GM23248 (cell line): ENCODE measurements around the gene DSTYK. TPM values are rescaled to one million over a fixed set of nuclear protein-coding genes. Genes with fewer than 3 reads are reported as not detected.
"Not testable (repeated sequence)": the region's sequence is repeated elsewhere in the genome, so short reads cannot be mapped to it uniquely, and the experiment has no call there.

Experiments used
- DNase-seq: peaks from one replicate; pipeline ENCODE4 v3.0.0-alpha.2; 2015
- H2AFZ ChIP-seq: fragments of 200-600 bp; sonication (generic); 2 replicates; pipeline ENCODE4 v1.6.1; 2016; ENCODE audit warnings: antibody characterized with exemption
- H3F3A ChIP-seq: fragments of 200-600 bp; sonication (generic); 2 replicates; pipeline ENCODE4 v1.6.1; 2016; ENCODE audit warnings: mild to moderate bottlenecking, antibody characterized with exemption, mixed run types; ENCODE audit not compliant: insufficient read depth
- H3K27ac ChIP-seq: fragments of 200-600 bp; sonication (generic); 2 replicates; pipeline ENCODE4 v1.5.1; 2016; ENCODE audit warnings: mild to moderate bottlenecking
- H3K27me3 ChIP-seq: fragments of 200-600 bp; sonication (generic); replicated peaks from 2 replicates; pipeline ENCODE4 v1.6.1; 2016; ENCODE audit warnings: mild to moderate bottlenecking; ENCODE audit not compliant: insufficient read depth
- H3K36me3 ChIP-seq: fragments of 200-600 bp; sonication (generic); 2 replicates; pipeline ENCODE4 v1.6.1; 2016; ENCODE audit warnings: low read depth, mild to moderate bottlenecking
- H3K4me1 ChIP-seq: fragments of 200-600 bp; sonication (generic); 2 replicates; pipeline ENCODE4 v1.6.1; 2016; ENCODE audit warnings: mild to moderate bottlenecking; ENCODE audit not compliant: insufficient read depth
- H3K4me2 ChIP-seq: fragments of 200-600 bp; sonication (generic); one replicate; pipeline ENCODE4 v1.6.1; 2016; ENCODE audit warnings: mild to moderate bottlenecking; ENCODE audit not compliant: unreplicated experiment
- H3K4me3 ChIP-seq: fragments of 200-600 bp; sonication (generic); 2 replicates; pipeline ENCODE4 v1.5.1; 2016; ENCODE audit warnings: mild to moderate bottlenecking
- H3K79me2 ChIP-seq: fragments of 200-600 bp; sonication (generic); 2 replicates; pipeline ENCODE4 v1.6.1; 2016; ENCODE audit warnings: mild to moderate bottlenecking; ENCODE audit not compliant: insufficient read depth
- H3K9ac ChIP-seq: fragments of 200-600 bp; sonication (generic); 2 replicates; pipeline ENCODE4 v1.6.1; 2016; ENCODE audit warnings: mild to moderate bottlenecking
- H3K9me2 ChIP-seq: fragments of 200-600 bp; sonication (generic); 2 replicates; pipeline ENCODE4 v1.6.1; 2016; ENCODE audit warnings: mixed run types, mild to moderate bottlenecking, moderate library complexity; ENCODE audit not compliant: insufficient read depth
- H3K9me3 ChIP-seq: fragments of 200-600 bp; sonication (generic); one replicate; pipeline ENCODE4 v1.6.1; 2017; ENCODE audit warnings: low read depth
- H4K20me1 ChIP-seq: fragments of 200-600 bp; sonication (generic); 2 replicates; pipeline ENCODE4 v1.6.0; 2016; ENCODE audit not compliant: insufficient read depth
- EZH2 ChIP-seq: fragments of 200-600 bp; sonication (generic); IDR thresholded peaks from 2 replicates; pipeline ENCODE4 v1.6.1; 2018; ENCODE audit warnings: antibody characterized with exemption, mild to moderate bottlenecking; ENCODE audit not compliant: insufficient read depth, poor library complexity, severe bottlenecking
- EZH2phosphoT487 ChIP-seq: fragments of 200-600 bp; sonication (generic); IDR thresholded peaks from 2 replicates; pipeline ENCODE4 v1.6.1; 2018; ENCODE audit warnings: antibody characterized with exemption, moderate library complexity, mild to moderate bottlenecking, low read depth; ENCODE audit not compliant: insufficient read depth
- WGBS, 2 experiments: methylation state at CpG; one replicate each; pipeline ENCODE4 v1.1.6; 2015 to 2017; ENCODE audit warnings: low lambda C conversion rate in 2 of 2, low coverage in 1 of 2; ENCODE audit errors: missing lambda C conversion rate in 2 of 2; 5-methylcytosine and 5-hydroxymethylcytosine counted together
- in situ Hi-C: fragments of 300-500 bp; cut with MboI; formaldehyde crosslinking; loops from 2 replicates; pipeline ENCODE4 v1.15.0; 2020
- polyA plus RNA-seq: library from polyadenylated mRNA; unstranded; fragments of >200 nt; fragmentation: Nextera tagmentation; extraction: Ambion mirVana; gene quantifications from 2 replicates; pipeline ENCODE4 v1.2.1, GENCODE V29; 2016
- total RNA-seq: library from RNA; depleted of rRNA; stranded (reverse); fragments of >200 nt; shearing (Covaris generic); gene quantifications from 2 replicates; pipeline ENCODE4 v1.2.3, GENCODE V29; 2014

Gene DSTYK
- total and polyA plus RNA-seq, 2 experiments from 2014 or later, result 9.8 to 12.1 TPM

GRCh38 chr1:205183676-205184335 lies 27.7 kb downstream of the DSTYK start:
- Histone ChIP-seq H3K4me2 (no peak overlapping the region), H4K20me1 (no peaks in the 10 kb centered on the region; the same call in 1 of the 2 replicates)

GRCh38 chr1:205182930-205183329 lies 28.6 kb downstream of the DSTYK start:
- 94 to 100% methylated on average over 2 of the region's 2 CpGs for WGBS, 2 experiments
- DNase-seq, result no peak
- no peaks in the 10 kb centered on the region for H3K27me3 ChIP-seq
- H4K20me1 ChIP-seq, result no peaks in the 10 kb centered on the region; the same call in 1 of the 2 replicates
- no peak overlapping the region for H3K4me2 ChIP-seq
- no peak for TF ChIP-seq EZH2phosphoT487
- TF ChIP-seq EZH2, result no peak
- H3K9me2 ChIP-seq, result no peaks in the 10 kb centered on the region
- peaks cover 20% of the 10 kb centered on the region for H3F3A ChIP-seq
- in situ Hi-C loops, result no loop called here
- no peak overlapping the region for H3K4me3 ChIP-seq
- H3K27ac ChIP-seq, result peak overlapping the region; percentile 54; the same call in 1 of the 2 replicates
- H3K36me3 ChIP-seq, result no peaks in the 10 kb centered on the region
- peaks cover 25% of the 10 kb centered on the region for H3K4me1 ChIP-seq
- H3K9ac ChIP-seq, result 0 out of 2 replicates have a peak overlapping the region, but pooled peaks have one; percentile 18
- H3K79me2 ChIP-seq, result peaks cover 79% of the 10 kb centered on the region
- no peaks in the 10 kb centered on the region for H3K9me3 ChIP-seq
- no peak overlapping the region for H2AFZ ChIP-seq

More at GRCh38 chr1:205183676-205184335, 27.7 kb downstream of the DSTYK start:
- 77 to 78% methylated on average over 4 of the region's 4 CpGs for WGBS, 2 experiments
- TF ChIP-seq EZH2 (no peak), EZH2phosphoT487 (no peak)
- peaks cover 25% of the 10 kb centered on the region for H3K4me1 ChIP-seq
- in situ Hi-C loops, result no loop called here
- 0 out of 2 replicates have a peak overlapping the region, but pooled peaks have one; percentile 18 for H3K9ac ChIP-seq
- H3F3A ChIP-seq, result peaks cover 20% of the 10 kb centered on the region
- H3K36me3 ChIP-seq, result no peaks in the 10 kb centered on the region
- H3K9me3 ChIP-seq, result no peaks in the 10 kb centered on the region
- H3K27ac ChIP-seq, result peak overlapping the region; percentile 54
- no peak overlapping the region for H3K4me3 ChIP-seq
- no peaks in the 10 kb centered on the region for H3K27me3 ChIP-seq
- H3K9me2 ChIP-seq, result no peaks in the 10 kb centered on the region
- peaks cover 79% of the 10 kb centered on the region for H3K79me2 ChIP-seq
- DNase-seq, result peak; percentile 51
- H2AFZ ChIP-seq, result no peak overlapping the region

- H3K9ac ChIP-seq, H3K27me3 ChIP-seq, H3K9me3 ChIP-seq, H2AFZ ChIP-seq, H3K9me2 ChIP-seq, H3K27ac ChIP-seq, H3K4me3 ChIP-seq, DNase-seq, H3K4me2 ChIP-seq, H4K20me1 ChIP-seq, H3K36me3 ChIP-seq, in situ Hi-C loops: not testable (repeated sequence)
- Histone ChIP-seq H3K4me1 (peaks cover 36% of the 10 kb centered on the region), H3F3A (peaks cover 33% of the 10 kb centered on the region), H3K79me2 (peaks cover 67% of the 10 kb centered on the region)
- WGBS, 2 experiments, result 91% methylated on average over 7 of the region's 7 CpGs
Observed at GRCh38 chr1:205180331-205180730, 31.2 kb downstream of the DSTYK start.

- H3K9me2 ChIP-seq, result no peaks in the 10 kb centered on the region
- TF ChIP-seq EZH2phosphoT487, result no peak
- no peak for TF ChIP-seq EZH2
- peak; percentile 51 for DNase-seq
- H3K27me3 ChIP-seq, result no peaks in the 10 kb centered on the region
- peaks cover 37% of the 10 kb centered on the region for H3F3A ChIP-seq
- H4K20me1 ChIP-seq, result no peaks in the 10 kb centered on the region; the same call in 1 of the 2 replicates
- H3K36me3 ChIP-seq, result no peaks in the 10 kb centered on the region
- no peak overlapping the region for H3K4me3 ChIP-seq
- H3K4me1 ChIP-seq, result peaks cover 41% of the 10 kb centered on the region
- H2AFZ ChIP-seq, result no peak overlapping the region
- peaks cover 64% of the 10 kb centered on the region for H3K79me2 ChIP-seq
- no peak overlapping the region for H3K4me2 ChIP-seq
- H3K27ac ChIP-seq, result peak overlapping the region; percentile 5; the same call in 1 of the 2 replicates
- in situ Hi-C loops, result no loop called here
- 20 to 56% methylated on average over 1 to 2 of the region's 2 CpGs for WGBS, 2 experiments
- no peaks in the 10 kb centered on the region for H3K9me3 ChIP-seq
- no peak overlapping the region for H3K9ac ChIP-seq
Observed at GRCh38 chr1:205179842-205180241, 31.7 kb downstream of the DSTYK start.
